CD4-positive, alpha-beta T cell treated with Interleukin-17A for 1 hour (primary cell): ENCODE measurements around the gene RHOB.
"Not testable (repeated sequence)": the region's sequence is repeated elsewhere in the genome, so short reads cannot be mapped to it uniquely, and the experiment has no call there.

Experiments used
- DNase-seq: peaks from one replicate; pipeline ENCODE4 v3.0.0-alpha.2; 2020

Gene RHOB

GRCh38 chr2:20423359-20423758 is 23.5 kb upstream of the RHOB start:
- no peak for DNase-seq

GRCh38 chr2:20423847-20424246 is 23.0 kb upstream of the RHOB start:
- DNase-seq = no peak

GRCh38 chr2:20424300-20425290 is 22.3 kb upstream of the RHOB start:
- DNase-seq = peak; percentile 43

GRCh38 chr2:20425371-20425881 is 21.4 kb upstream of the RHOB start:
- no peak for DNase-seq

- no peak for DNase-seq
These were observed 21.0 kb upstream of the RHOB start for GRCh38 chr2:20425884-20426283.

GRCh38 chr2:20427931-20428526 is 18.8 kb upstream of the RHOB start:
- no peak for DNase-seq

- DNase-seq = no peak
These were observed 18.0 kb upstream of the RHOB start for GRCh38 chr2:20428717-20429490.

- peak; percentile 17 for DNase-seq
These were observed 17.3 kb upstream of the RHOB start for GRCh38 chr2:20429528-20429927.

- DNase-seq = no peak
These were observed 16.8 kb upstream of the RHOB start for GRCh38 chr2:20430035-20430434.

- DNase-seq = no peak
These were observed 16.2 kb upstream of the RHOB start for GRCh38 chr2:20430461-20431300.

- no peak for DNase-seq
These were observed 15.6 kb upstream of the RHOB start for GRCh38 chr2:20431301-20431698.

GRCh38 chr2:20431772-20432171 is 15.1 kb upstream of the RHOB start:
- DNase-seq = no peak

- no peak for DNase-seq
These were observed 14.2 kb upstream of the RHOB start for GRCh38 chr2:20432714-20433113.

GRCh38 chr2:20433249-20433648 is 13.6 kb upstream of the RHOB start:
- DNase-seq = no peak

- DNase-seq = no peak
These were observed 12.8 kb upstream of the RHOB start for GRCh38 chr2:20433946-20434553.

GRCh38 chr2:20434588-20435294 is 12.1 kb upstream of the RHOB start:
- DNase-seq = no peak

GRCh38 chr2:20435456-20435855 is 11.4 kb upstream of the RHOB start:
- not testable (repeated sequence) for DNase-seq

- DNase-seq = no peak
These were observed 10.0 kb upstream of the RHOB start for GRCh38 chr2:20436716-20437470.

- DNase-seq = peak; percentile 27
These were observed 8.3 kb upstream of the RHOB start for GRCh38 chr2:20438334-20439192.

- no peak for DNase-seq
These were observed 7.7 kb upstream of the RHOB start for GRCh38 chr2:20439193-20439475.
